ENCODE results near the gene CLECL1.
"Not testable (repeated sequence)": the region's sequence is repeated elsewhere in the genome, so short reads cannot be mapped to it uniquely, and the experiment has no call there.

- not testable (repeated sequence) for TF ChIP-seq CTCF (IDR thresholded peaks at IDR 0.05; ENCODE audit: low read length); EZH2 (optimal IDR thresholded peaks at IDR 0.05; ENCODE audit: low read depth, low read length)
These were observed 6.0 kb upstream of the CLECL1 start for GRCh38 chr12:9738905-9739304.

All from MM.1S (cell line).